RWPE2 (cell line): ENCODE results near the gene ZRANB3.
"Not testable (repeated sequence)": the region's sequence is repeated elsewhere in the genome, so short reads cannot be mapped to it uniquely, and the experiment has no call there.

Experiments used
- ATAC-seq: fragments of 200-7000 bp; cut with Tn5 transposase; 3 replicates; pipeline ENCODE4 v1.9.1; 2021; ENCODE audit warnings: low read depth
- DNase-seq: peaks from one replicate; pipeline ENCODE4 v3.0.0-alpha.2; 2020; ENCODE audit warnings: low spot score
- H3K27ac ChIP-seq: fragments of 450-650 bp; 2 replicates; pipeline ENCODE4 v1.5.1; 2017; ENCODE audit warnings: mild to moderate bottlenecking; ENCODE audit not compliant: poor library complexity, severe bottlenecking
- H3K27me3 ChIP-seq: fragments of 250-450 bp; sonication (Bioruptor Pico); 2 replicates; pipeline ENCODE4 v1.5.1; 2021; ENCODE audit warnings: mild to moderate bottlenecking, moderate library complexity; ENCODE audit not compliant: insufficient read depth, poor library complexity, severe bottlenecking
- H3K36me3 ChIP-seq: fragments of 250-450 bp; sonication (Bioruptor Pico); 2 replicates; pipeline ENCODE4 v1.5.1; 2020; ENCODE audit warnings: low read depth, mild to moderate bottlenecking, moderate library complexity
- H3K4me1 ChIP-seq: fragments of 250-450 bp; sonication (Bioruptor Pico); 2 replicates; pipeline ENCODE4 v1.5.1; 2021; ENCODE audit warnings: mild to moderate bottlenecking, moderate library complexity; ENCODE audit not compliant: insufficient read depth, poor library complexity, severe bottlenecking
- H3K4me3 ChIP-seq: fragments of 250-450 bp; sonication (Bioruptor Pico); 2 replicates; pipeline ENCODE4 v1.5.1; 2021; ENCODE audit warnings: mild to moderate bottlenecking, moderate library complexity; ENCODE audit not compliant: severe bottlenecking
- H3K9me3 ChIP-seq: fragments of 250-450 bp; sonication (Bioruptor Pico); 2 replicates; pipeline ENCODE4 v1.5.1; 2021; ENCODE audit warnings: mild to moderate bottlenecking, moderate library complexity; ENCODE audit not compliant: severe bottlenecking
- CTCF ChIP-seq: fragments of 450-650 bp; IDR thresholded peaks from one replicate; pipeline ENCODE4 v1.5.1; 2017; ENCODE audit warnings: mild to moderate bottlenecking, moderate library complexity; ENCODE audit not compliant: poor library complexity, severe bottlenecking

Gene ZRANB3

GRCh38 chr2:135409436-135409835, 121.6 kb downstream of the ZRANB3 start:
- no peak overlapping the region for H3K4me3 ChIP-seq
- no peak for DNase-seq
- H3K27ac ChIP-seq, result no peak overlapping the region
- no peak for TF ChIP-seq CTCF
- H3K27me3 ChIP-seq, result no peaks in the 10 kb centered on the region
- H3K4me1 ChIP-seq, result no peaks in the 10 kb centered on the region
- no peaks in the 10 kb centered on the region for H3K9me3 ChIP-seq
- no peak for ATAC-seq
- no peaks in the 10 kb centered on the region for H3K36me3 ChIP-seq

- not testable (repeated sequence) for H3K9me3 ChIP-seq, H3K4me3 ChIP-seq, DNase-seq, H3K4me1 ChIP-seq, H3K36me3 ChIP-seq, H3K27me3 ChIP-seq, ATAC-seq, H3K27ac ChIP-seq
These were observed 134.8 kb downstream of the ZRANB3 start for GRCh38 chr2:135396259-135396658.

DNA sequence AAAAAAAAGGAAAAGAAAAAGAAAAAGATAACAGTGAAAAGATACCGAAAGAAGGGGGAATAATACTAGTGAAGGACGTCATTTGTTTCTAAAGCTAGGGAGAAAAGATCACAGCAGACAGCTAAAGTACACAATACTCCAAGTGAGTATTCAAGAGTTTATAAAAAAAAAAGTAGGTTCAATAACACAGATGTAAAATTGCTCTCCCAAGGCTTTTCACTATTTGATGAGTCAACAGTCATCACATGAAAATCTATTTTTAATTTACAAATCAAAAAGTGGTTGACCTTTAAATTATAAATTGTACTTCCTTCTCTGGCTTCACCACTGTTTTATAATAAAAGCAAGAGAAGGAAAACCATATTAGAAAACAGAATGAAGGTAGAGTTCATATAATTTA, 144.0 kb downstream of the ZRANB3 start:
- no peak for ATAC-seq
- no peak overlapping the region for H3K4me3 ChIP-seq
- H3K27me3 ChIP-seq, result no peaks in the 10 kb centered on the region
- H3K36me3 ChIP-seq, result no peaks in the 10 kb centered on the region
- H3K9me3 ChIP-seq, result no peaks in the 10 kb centered on the region
- H3K4me1 ChIP-seq, result no peaks in the 10 kb centered on the region
- no peak overlapping the region for H3K27ac ChIP-seq
- no peak for TF ChIP-seq CTCF
- DNase-seq, result no peak

DNA sequence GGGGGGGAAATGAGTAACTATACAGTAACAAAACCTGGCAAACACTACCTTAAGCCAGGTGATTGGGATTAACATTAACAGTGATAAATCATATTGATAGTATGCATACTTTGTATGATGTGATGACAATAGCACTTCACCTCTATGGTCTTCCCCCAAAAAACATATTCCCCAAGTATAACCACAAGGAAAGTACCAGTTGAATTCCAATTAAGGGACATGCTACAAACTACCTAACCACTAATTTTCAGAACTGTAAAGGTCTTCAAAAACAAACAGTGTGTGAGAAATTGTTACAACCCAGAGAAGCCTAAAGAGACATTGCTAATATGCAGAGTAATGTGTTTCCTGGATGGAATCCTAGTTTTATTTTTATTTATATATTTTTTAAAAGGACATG, 152.4 kb downstream of the ZRANB3 start:
- Histone ChIP-seq H3K4me3 (no peak overlapping the region), H3K27me3 (no peaks in the 10 kb centered on the region), H3K4me1 (no peaks in the 10 kb centered on the region), H3K9me3 (no peaks in the 10 kb centered on the region), H3K36me3 (no peaks in the 10 kb centered on the region), H3K27ac (no peak overlapping the region)
- TF ChIP-seq CTCF, result no peak
- ATAC-seq (no peak), DNase-seq (no peak)

DNA sequence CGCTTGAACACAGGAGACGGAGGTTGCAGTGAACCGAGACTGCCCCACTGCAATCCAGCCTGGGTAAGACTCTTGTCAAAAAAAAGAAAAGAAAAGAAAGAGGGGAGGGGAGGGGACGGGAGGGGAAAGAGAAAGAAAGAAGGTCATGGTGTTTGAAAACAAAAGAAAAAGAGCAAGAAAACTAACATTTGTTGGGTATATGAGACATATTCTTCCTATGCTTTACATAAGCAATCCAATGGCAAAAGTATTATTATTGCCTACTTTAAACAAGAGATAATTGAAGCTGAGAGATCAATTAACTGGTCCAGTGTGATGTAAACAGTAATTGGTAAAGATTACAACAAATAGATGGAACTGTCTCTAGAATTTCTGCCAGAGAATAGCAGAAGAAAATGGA, 157.3 kb downstream of the ZRANB3 start:
- H3K36me3 ChIP-seq, result no peaks in the 10 kb centered on the region
- H3K4me1 ChIP-seq, result no peaks in the 10 kb centered on the region
- ATAC-seq, result no peak
- no peak for DNase-seq
- H3K27ac ChIP-seq, result no peak overlapping the region
- H3K9me3 ChIP-seq, result no peaks in the 10 kb centered on the region
- H3K27me3 ChIP-seq, result no peaks in the 10 kb centered on the region
- no peak overlapping the region for H3K4me3 ChIP-seq
- TF ChIP-seq CTCF, result no peak
